HL-60/S4 treated with retinoic acid at 250 ng/mL for 4 days and 3 days (cell line): ENCODE data around the gene LY6G6C.

Experiments used
- in situ Hi-C: fragments of 300-500 bp; cut with MboI; formaldehyde crosslinking; loops from 2 replicates; pipeline ENCODE4 v1.7.0; 2022; ENCODE audit warnings: low sequenced_read_pairs

LY6G6C gene

GRCh38 chr6:31742894-31743293 lies 21.3 kb upstream of the LY6G6C start:
- in situ Hi-C loops = no loop called here

GRCh38 chr6:31741815-31742214 lies 20.3 kb upstream of the LY6G6C start:
- in situ Hi-C loops = no loop called here

- in situ Hi-C loops = no loop called here
Measured at GRCh38 chr6:31740397-31741223, 19.1 kb upstream of the LY6G6C start.

- in situ Hi-C loops = no loop called here
Measured at GRCh38 chr6:31739639-31740396, 18.3 kb upstream of the LY6G6C start, which contains the start of gene MSH5. Gene MSH5, plus strand, starts transcription at chr6:31740005. Its CDS starts 462 bp downstream, at chr6:31740467.

GRCh38 chr6:31737991-31738979 lies 16.7 kb upstream of the LY6G6C start:
- in situ Hi-C loops = no loop called here

GRCh38 chr6:31737315-31737990 lies 15.9 kb upstream of the LY6G6C start:
- in situ Hi-C loops = no loop called here

GRCh38 chr6:31736768-31737314 lies 15.3 kb upstream of the LY6G6C start:
- in situ Hi-C loops = no loop called here

- in situ Hi-C loops = no loop called here
Measured at GRCh38 chr6:31736021-31736767, 14.6 kb upstream of the LY6G6C start, which contains the start of gene CLIC1. Gene CLIC1, minus strand, starts transcription at chr6:31736530. Its CDS starts 230 bp downstream, at chr6:31736300.

GRCh38 chr6:31734821-31735406 lies 13.4 kb upstream of the LY6G6C start:
- in situ Hi-C loops = no loop called here

- in situ Hi-C loops = no loop called here
Measured at GRCh38 chr6:31734247-31734820, 12.8 kb upstream of the LY6G6C start.

GRCh38 chr6:31733734-31734133 lies 12.2 kb upstream of the LY6G6C start:
- in situ Hi-C loops = no loop called here

GRCh38 chr6:31732029-31732428 lies 10.5 kb upstream of the LY6G6C start:
- in situ Hi-C loops = no loop called here

- in situ Hi-C loops = no loop called here
Measured at GRCh38 chr6:31730631-31731086, 9.1 kb upstream of the LY6G6C start.

- in situ Hi-C loops = no loop called here
Measured at GRCh38 chr6:31729979-31730630, 8.6 kb upstream of the LY6G6C start.

GRCh38 chr6:31729515-31729978 lies 8.0 kb upstream of the LY6G6C start:
- in situ Hi-C loops = no loop called here

- in situ Hi-C loops = no loop called here
Measured at GRCh38 chr6:31728767-31729514, 7.4 kb upstream of the LY6G6C start, which contains the start of gene DDAH2. Gene DDAH2, minus strand, starts transcription at chr6:31729299. Its CDS starts 138 bp downstream, at chr6:31729161.
